Activated CD8-positive, alpha-beta memory T cell treated with anti-CD3 and anti-CD28 coated beads for 24 hours (primary cell): ENCODE data around the gene ZNF787.

ENCODE experiments used
- DNase-seq: peaks from one replicate; pipeline ENCODE4 v3.0.0-alpha.2; 2020

Gene ZNF787

GRCh38 chr19:56085571-56086275, 35.4 kb downstream of the ZNF787 start:
- no peak for DNase-seq

DNA sequence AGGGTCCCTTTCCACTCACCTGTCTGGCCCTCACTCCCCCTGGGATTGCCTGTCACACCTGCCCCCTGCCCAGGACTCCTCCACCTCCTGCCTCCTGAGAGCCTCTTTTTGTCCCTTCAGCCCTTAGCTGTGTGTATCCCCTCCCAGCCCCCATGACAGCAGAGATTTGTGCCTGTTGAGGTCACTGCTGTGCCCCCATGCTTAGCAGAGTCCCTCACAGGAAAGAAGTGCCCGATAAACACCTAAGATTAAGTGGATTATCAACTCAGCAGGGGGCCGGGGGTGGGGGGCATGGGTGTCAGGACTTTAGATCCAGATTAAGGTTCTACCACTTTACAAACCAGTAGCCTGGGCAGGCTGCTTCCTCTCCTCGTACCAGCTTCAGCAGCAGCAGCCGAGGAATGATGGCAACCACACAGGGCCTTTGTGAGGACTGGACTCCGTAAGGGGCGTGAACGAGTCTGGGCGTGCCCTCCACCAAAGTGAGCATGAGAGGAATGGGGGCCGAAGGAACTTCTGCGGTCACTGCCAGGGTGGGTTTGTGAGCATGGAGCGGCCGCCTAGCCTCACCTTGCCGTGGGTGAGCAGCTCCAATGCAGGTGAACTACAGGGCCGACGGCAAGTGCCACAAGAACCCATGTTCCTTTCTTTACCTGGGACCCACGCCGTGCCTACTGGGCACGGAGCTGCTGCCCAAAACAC, 36.1 kb downstream of the ZNF787 start:
- no peak for DNase-seq

GRCh38 chr19:56083668-56084067, 37.4 kb downstream of the ZNF787 start:
- no peak for DNase-seq

DNA sequence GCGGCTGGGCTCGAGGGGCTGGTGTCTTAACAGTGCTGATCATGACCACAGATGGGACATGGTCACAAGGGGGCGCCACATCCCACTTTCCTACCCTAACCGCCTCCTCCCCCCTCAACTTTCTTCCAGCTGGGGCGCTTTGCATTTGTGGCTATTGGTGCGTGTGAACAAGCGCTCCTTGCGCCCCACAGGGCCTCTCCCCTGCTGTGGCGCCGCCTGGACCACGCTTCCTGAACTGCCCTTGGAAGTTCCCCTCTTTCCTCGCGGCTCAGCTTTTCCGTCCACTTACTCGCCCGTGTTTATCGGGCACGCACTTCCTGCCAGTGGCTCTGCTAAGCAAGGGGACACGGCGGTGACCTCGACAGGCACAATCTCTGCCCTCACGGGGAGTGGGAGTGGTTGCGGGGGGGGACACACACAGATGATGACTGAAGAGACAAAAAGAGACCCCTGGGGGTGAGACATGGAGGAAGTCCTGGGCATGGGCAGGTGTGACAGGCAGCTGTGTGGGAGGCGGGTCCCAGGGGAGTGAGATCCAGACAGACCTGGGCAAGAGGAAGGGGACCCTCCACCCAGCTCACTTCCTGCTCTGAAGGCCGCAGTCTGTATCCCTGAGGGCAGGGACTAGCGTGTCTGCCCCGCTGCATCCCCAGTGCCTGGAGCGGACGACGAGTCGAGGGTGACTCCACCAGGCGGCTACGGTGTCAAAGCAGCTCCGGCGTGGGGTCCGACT, 40.3 kb downstream of the ZNF787 start:
- DNase-seq, result peak; percentile 85

DNA sequence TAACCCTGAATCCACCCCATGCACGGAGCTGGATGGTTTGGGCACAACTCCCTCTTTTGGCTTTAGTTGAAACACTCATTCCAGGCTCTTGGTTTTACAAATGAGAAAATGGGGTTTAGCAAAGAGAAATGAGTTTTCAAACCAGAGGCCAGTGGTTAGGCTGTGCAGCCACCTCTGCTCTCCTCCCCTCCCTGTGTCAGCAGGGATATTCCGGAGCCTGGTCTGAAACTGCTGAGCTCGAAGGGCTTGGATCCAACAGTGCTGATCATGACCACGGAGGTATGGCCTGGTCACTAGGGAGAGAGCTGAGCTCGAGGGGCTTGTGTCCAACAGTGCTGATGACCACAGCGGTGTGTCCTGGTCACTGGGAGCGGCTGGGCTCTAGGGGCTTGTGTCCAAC, 41.5 kb downstream of the ZNF787 start:
- no peak for DNase-seq

DNA sequence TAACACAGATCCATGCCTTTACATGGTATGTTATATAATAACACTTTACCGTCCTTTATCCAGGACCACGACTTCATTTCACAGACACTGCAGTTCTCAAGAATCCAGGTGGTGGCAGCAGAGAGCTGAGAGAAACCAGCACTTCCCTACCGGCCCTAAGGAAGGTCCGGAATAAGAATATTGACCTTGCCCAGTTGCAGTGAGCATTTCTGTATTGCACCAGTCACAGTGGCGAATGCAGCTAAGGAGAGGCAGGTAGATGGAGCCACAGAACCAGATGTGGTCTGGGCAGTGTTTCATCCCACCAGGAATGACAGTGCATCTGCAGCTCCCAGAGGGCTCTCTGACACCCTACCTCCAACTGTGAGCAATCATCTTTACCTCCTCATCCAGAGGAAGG, 44.6 kb downstream of the ZNF787 start:
- peak; percentile 73 for DNase-seq

DNA sequence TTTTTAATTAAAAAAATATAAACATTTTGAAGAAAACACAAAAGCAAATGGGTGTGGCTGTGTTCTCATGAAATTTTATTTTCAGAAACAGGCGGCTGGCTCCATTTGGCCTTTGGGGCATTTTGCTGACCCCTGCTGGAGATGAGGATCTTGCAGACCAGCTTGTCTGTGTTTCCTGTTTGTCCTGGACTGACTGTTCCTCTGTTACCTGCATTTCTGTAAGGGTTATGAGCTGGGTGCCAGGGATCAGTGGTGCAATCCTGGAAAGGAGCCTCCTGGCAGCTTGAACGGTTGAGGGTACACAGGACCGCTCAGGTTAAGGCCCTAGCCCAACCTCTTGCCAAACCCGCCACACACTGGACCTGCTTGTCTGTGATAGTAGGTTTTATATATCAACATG, 49.9 kb downstream of the ZNF787 start:
- no peak for DNase-seq

GRCh38 chr19:56069642-56070041, 51.5 kb downstream of the ZNF787 start:
- DNase-seq, result no peak

DNA sequence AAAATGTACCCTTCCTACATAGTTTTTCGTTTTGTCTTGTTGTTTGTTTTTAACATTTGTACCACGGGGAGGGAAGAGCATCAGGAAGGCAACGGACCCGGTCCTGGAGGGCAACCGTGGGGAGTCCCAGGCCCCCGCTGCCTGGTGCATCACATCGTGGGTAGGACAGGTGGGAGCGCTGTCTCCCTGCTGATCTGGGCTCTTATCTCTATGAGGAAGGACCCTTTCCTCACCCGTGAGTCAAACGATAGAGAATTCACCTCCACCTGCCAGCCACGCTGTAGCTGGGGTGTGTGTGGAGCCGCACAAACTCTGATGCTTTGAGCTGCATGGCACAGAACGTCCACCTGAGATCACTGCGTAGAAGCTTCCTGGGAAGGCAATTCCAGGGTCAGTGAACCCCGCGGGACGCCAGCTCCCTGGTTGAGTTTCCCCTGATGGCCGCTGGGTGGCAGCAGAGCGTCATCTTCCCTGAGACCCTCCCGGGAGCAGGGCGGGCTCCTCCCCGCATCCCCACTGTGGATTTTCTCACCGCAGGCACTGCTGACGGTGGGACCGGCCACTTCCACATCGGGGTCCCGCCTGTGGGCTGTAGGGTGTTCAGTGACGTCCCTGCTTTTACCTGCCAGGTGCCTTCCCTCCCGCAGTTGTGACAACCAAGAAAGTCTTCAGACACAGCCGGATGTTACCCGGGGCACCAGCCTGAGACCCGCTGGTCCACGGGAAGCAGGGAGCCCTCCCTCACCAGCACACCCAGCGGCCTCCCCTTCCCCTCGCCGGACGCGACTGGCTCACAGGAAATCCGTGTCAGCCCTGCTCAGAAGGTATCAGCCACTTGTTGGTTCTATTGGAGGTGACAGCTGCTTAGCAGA, 54.7 kb downstream of the ZNF787 start:
- DNase-seq, result peak; percentile 88

DNA sequence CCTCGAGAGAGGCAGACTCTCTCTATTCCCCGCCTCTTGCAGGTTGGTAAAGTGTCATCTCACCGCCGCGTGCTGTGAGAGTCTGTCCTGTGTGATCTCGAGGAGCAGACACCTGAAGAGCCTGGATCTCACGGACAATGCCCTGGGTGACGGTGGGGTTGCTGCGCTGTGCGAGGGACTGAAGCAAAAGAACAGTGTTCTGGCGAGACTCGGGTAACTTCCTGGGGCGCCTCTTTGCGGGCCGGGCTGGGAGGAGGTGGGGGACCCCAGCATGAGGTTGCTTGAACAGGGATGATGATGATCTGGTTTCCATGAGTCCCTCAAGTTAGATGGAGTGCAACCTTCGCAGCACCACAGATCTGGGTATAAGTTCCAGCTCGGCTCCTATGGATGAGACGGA, 67.5 kb downstream of the ZNF787 start:
- DNase-seq, result no peak
